Measurements from ENCODE around the gene TXNIP.

Gene TXNIP

GRCh38 chr1:146013559-146013922, 17.2 kb upstream of the TXNIP start:
- DNase-seq = no peak
- Histone ChIP-seq H3K18ac (ENCODE audit: low read length) (no peak overlapping the region), H4K12ac (ENCODE audit: low read depth, low read length) (no peak overlapping the region), H3K4me2 (ENCODE audit: low read length) (no peak overlapping the region), H3K36me3 (ENCODE audit: control insufficient read depth in 1 of 2, insufficient read depth in 2 of 2, low read length in 2 of 2) (no peaks in the 10 kb centered on the region), H3K27ac (ENCODE audit: low read depth, low read length) (no peak overlapping the region), H2BK120ac (ENCODE audit: insufficient read depth, low read length, poor library complexity) (no peak overlapping the region), H3K9me3 (ENCODE audit: insufficient read depth, low read depth, low read length) (no peaks in the 10 kb centered on the region), H3K27me3 (ENCODE audit: insufficient read depth, low read length) (peaks cover 1% of the 10 kb centered on the region), H3K4me3 (ENCODE audit: low read depth, low read length) (no peak overlapping the region), H2AK5ac (ENCODE audit: low read length) (no peak overlapping the region), H3K4me1 (ENCODE audit: control insufficient read depth in 1 of 2, insufficient read depth in 2 of 2, low read length in 2 of 2) (no peaks in the 10 kb centered on the region), H3K79me2 (ENCODE audit: control insufficient read depth, insufficient read depth, low read length, poor library complexity) (no peaks in the 10 kb centered on the region), H2BK5ac (ENCODE audit: low read depth, low read length, poor library complexity) (no peak overlapping the region), H3K4ac (ENCODE audit: low read depth, low read length) (no peak overlapping the region), H2BK12ac (ENCODE audit: low read length) (no peak overlapping the region), H2AFZ (ENCODE audit: insufficient read depth, low read length, poor library complexity) (no peak overlapping the region), H3K14ac (ENCODE audit: low read length) (no peak overlapping the region), H4K8ac (ENCODE audit: low read depth, low read length) (no peak overlapping the region), H4K91ac (ENCODE audit: low read depth, low read length) (no peak overlapping the region), H3K79me1 (ENCODE audit: low read length) (no peaks in the 10 kb centered on the region), H3K9ac (ENCODE audit: low read length) (no peak overlapping the region), H3K23ac (ENCODE audit: low read length) (no peak overlapping the region)
- no CpG with 5 or more reads among the region's 6 CpGs for WGBS (ENCODE audit: extremely low coverage, insufficient coverage, insufficient read length)

DNA sequence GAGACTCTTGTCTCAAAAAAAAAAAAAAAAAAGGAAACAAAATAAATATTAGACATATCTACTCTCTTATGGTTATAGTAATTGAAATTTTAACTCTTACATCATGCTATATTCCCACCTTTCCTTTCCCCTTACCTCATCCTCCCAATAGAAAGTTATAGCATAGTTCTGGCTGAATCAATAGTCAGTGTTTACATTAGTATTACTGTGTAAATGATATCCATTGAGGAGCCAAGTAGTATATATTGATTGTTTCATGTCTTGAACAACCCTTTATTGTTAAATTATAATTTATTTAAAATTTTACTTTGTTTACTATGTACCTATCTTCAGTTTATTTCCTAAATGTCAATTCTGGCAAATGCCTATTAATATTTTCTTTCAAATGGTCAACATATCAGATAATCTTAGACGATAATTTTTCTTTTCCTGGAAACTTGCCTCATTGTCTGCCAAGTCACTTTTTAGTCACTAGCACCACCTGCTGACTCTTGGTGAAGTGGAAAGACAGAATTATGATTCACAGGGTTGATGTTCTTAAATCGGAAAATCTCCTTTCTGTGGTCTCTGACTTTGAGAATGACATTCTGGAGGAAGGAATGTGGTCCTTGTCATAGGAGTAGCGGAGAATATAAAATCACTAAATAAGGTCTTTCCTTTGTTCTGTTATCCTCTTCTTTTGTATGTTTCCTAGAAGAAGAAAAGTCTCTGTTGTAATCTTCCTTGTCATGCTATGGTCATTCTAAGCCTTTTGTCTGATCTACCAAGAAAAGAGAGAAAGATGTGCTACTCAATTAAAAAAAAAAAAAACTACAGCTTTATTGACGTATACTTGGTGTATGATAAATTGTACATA, 16.6 kb upstream of the TXNIP start:
- no peak overlapping the region for H2AK5ac ChIP-seq (ENCODE audit: low read length)
- H3K4ac ChIP-seq (ENCODE audit: low read depth, low read length) = no peak overlapping the region
- no peak overlapping the region for H2BK5ac ChIP-seq (ENCODE audit: low read depth, low read length, poor library complexity)
- no peak overlapping the region for H2BK120ac ChIP-seq (ENCODE audit: insufficient read depth, low read length, poor library complexity)
- no peak overlapping the region for H3K14ac ChIP-seq (ENCODE audit: low read length)
- H4K91ac ChIP-seq (ENCODE audit: low read depth, low read length) = no peak overlapping the region
- H2BK12ac ChIP-seq (ENCODE audit: low read length) = no peak overlapping the region
- H3K36me3 ChIP-seq (ENCODE audit: control insufficient read depth in 1 of 2, insufficient read depth in 2 of 2, low read length in 2 of 2) = no peaks in the 10 kb centered on the region
- DNase-seq = peak; percentile 80 to 94
- no peak overlapping the region for H3K27ac ChIP-seq (ENCODE audit: low read depth, low read length)
- no peaks in the 10 kb centered on the region for H3K9me3 ChIP-seq (ENCODE audit: insufficient read depth, low read depth, low read length)
- no peaks in the 10 kb centered on the region for H3K79me1 ChIP-seq (ENCODE audit: low read length)
- H3K4me3 ChIP-seq (ENCODE audit: low read depth, low read length) = no peak overlapping the region
- H3K23ac ChIP-seq (ENCODE audit: low read length) = no peak overlapping the region
- no peaks in the 10 kb centered on the region for H3K27me3 ChIP-seq (ENCODE audit: insufficient read depth, low read length)
- H3K9ac ChIP-seq (ENCODE audit: low read length) = no peak overlapping the region
- no peak overlapping the region for H3K4me2 ChIP-seq (ENCODE audit: low read length)
- H4K8ac ChIP-seq (ENCODE audit: low read depth, low read length) = no peak overlapping the region
- no peaks in the 10 kb centered on the region for H3K79me2 ChIP-seq (ENCODE audit: control insufficient read depth, insufficient read depth, low read length, poor library complexity)
- no CpG with 5 or more reads among the region's 4 CpGs for WGBS (ENCODE audit: extremely low coverage, insufficient coverage, insufficient read length)
- H4K12ac ChIP-seq (ENCODE audit: low read depth, low read length) = no peak overlapping the region
- no peak overlapping the region for H3K18ac ChIP-seq (ENCODE audit: low read length)
- H2AFZ ChIP-seq (ENCODE audit: insufficient read depth, low read length, poor library complexity) = no peak overlapping the region
- H3K4me1 ChIP-seq (ENCODE audit: control insufficient read depth in 1 of 2, insufficient read depth in 2 of 2, low read length in 2 of 2) = no peaks in the 10 kb centered on the region

GRCh38 chr1:146010126-146010738, 13.9 kb upstream of the TXNIP start:
- Histone ChIP-seq H3K14ac (ENCODE audit: low read length) (no peak overlapping the region), H3K18ac (ENCODE audit: low read length) (no peak overlapping the region), H4K12ac (ENCODE audit: low read depth, low read length) (no peak overlapping the region), H4K8ac (ENCODE audit: low read depth, low read length) (no peak overlapping the region), H2BK12ac (ENCODE audit: low read length) (no peak overlapping the region), H3K23ac (ENCODE audit: low read length) (no peak overlapping the region), H3K79me1 (ENCODE audit: low read length) (no peaks in the 10 kb centered on the region), H2AFZ (ENCODE audit: insufficient read depth, low read length, poor library complexity) (no peak overlapping the region), H3K4me1 (ENCODE audit: control insufficient read depth in 1 of 2, insufficient read depth in 2 of 2, low read length in 2 of 2) (peaks cover 0 to 2% of the 10 kb centered on the region in 2 experiments), H3K27me3 (ENCODE audit: insufficient read depth, low read length) (no peaks in the 10 kb centered on the region), H3K79me2 (ENCODE audit: control insufficient read depth, insufficient read depth, low read length, poor library complexity) (no peaks in the 10 kb centered on the region), H3K36me3 (ENCODE audit: control insufficient read depth in 1 of 2, insufficient read depth in 2 of 2, low read length in 2 of 2) (no peaks in the 10 kb centered on the region), H3K4me3 (ENCODE audit: low read depth, low read length) (no peak overlapping the region), H4K91ac (ENCODE audit: low read depth, low read length) (no peak overlapping the region), H3K27ac (ENCODE audit: low read depth, low read length) (no peak overlapping the region), H2BK120ac (ENCODE audit: insufficient read depth, low read length, poor library complexity) (no peak overlapping the region), H3K9me3 (ENCODE audit: insufficient read depth, low read depth, low read length) (no peaks in the 10 kb centered on the region), H2BK5ac (ENCODE audit: low read depth, low read length, poor library complexity) (no peak overlapping the region), H3K4ac (ENCODE audit: low read depth, low read length) (no peak overlapping the region), H2AK5ac (ENCODE audit: low read length) (no peak overlapping the region), H3K9ac (ENCODE audit: low read length) (no peak overlapping the region), H3K4me2 (ENCODE audit: low read length) (no peak overlapping the region)
- no CpG with 5 or more reads among the region's 8 CpGs for whole genome bisulfite sequencing (ENCODE audit: extremely low coverage, insufficient coverage, insufficient read length)
- DNase-seq = no peak

DNA sequence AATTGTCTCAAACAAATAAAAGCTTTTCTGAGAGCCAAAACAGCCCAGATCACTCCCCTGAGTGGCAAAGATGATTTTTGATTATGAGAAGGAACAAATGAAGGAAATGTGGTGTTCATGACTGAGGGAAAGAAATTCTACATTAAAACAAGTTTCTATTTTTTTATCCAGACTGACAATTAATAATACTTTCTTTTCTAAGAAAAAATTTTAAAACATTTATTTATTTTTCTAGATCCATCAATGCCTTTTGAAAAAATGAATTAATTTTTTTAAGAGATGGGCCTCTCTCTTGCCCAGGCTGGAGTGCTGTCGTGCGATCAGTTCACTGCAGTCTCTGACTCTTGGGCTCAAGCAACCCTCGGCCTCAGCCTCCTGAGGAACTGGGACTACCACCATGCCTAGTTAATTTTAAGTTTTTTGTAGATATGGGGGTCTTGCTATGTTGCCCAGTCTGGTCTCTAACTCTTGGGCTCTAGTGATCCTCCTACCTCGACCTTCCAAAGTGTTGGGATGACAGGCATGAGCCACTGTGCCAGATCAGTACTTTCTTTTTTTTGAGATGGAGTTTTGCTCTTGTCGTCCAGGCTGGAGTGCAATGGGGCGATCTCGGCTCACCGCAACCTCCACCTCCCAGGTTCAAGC, 11.2 kb upstream of the TXNIP start:
- H2BK5ac ChIP-seq (ENCODE audit: low read depth, low read length, poor library complexity) = no peak overlapping the region
- WGBS (ENCODE audit: extremely low coverage, insufficient coverage, insufficient read length) = no CpG with 5 or more reads among the region's 8 CpGs
- H3K4ac ChIP-seq (ENCODE audit: low read depth, low read length) = no peak overlapping the region
- H2BK120ac ChIP-seq (ENCODE audit: insufficient read depth, low read length, poor library complexity) = no peak overlapping the region
- H4K91ac ChIP-seq (ENCODE audit: low read depth, low read length) = no peak overlapping the region
- DNase-seq = no peak
- no peaks in the 10 kb centered on the region for H3K79me2 ChIP-seq (ENCODE audit: control insufficient read depth, insufficient read depth, low read length, poor library complexity)
- no peak overlapping the region for H4K8ac ChIP-seq (ENCODE audit: low read depth, low read length)
- no peaks in the 10 kb centered on the region for H3K79me1 ChIP-seq (ENCODE audit: low read length)
- no peak overlapping the region for H2BK12ac ChIP-seq (ENCODE audit: low read length)
- H3K36me3 ChIP-seq (ENCODE audit: control insufficient read depth in 1 of 2, insufficient read depth in 2 of 2, low read length in 2 of 2) = no peaks in the 10 kb centered on the region
- no peak overlapping the region for H3K27ac ChIP-seq (ENCODE audit: low read depth, low read length)
- no peak overlapping the region for H3K18ac ChIP-seq (ENCODE audit: low read length)
- H3K27me3 ChIP-seq (ENCODE audit: insufficient read depth, low read length) = no peaks in the 10 kb centered on the region
- H3K9me3 ChIP-seq (ENCODE audit: insufficient read depth, low read depth, low read length) = no peaks in the 10 kb centered on the region
- no peak overlapping the region for H3K4me3 ChIP-seq (ENCODE audit: low read depth, low read length)
- H3K4me2 ChIP-seq (ENCODE audit: low read length) = no peak overlapping the region
- H3K9ac ChIP-seq (ENCODE audit: low read length) = no peak overlapping the region
- H4K12ac ChIP-seq (ENCODE audit: low read depth, low read length) = no peak overlapping the region
- no peak overlapping the region for H3K23ac ChIP-seq (ENCODE audit: low read length)
- no peak overlapping the region for H2AFZ ChIP-seq (ENCODE audit: insufficient read depth, low read length, poor library complexity)
- H3K14ac ChIP-seq (ENCODE audit: low read length) = no peak overlapping the region
- H2AK5ac ChIP-seq (ENCODE audit: low read length) = no peak overlapping the region
- peaks cover 0 to 2% of the 10 kb centered on the region in 2 experiments for H3K4me1 ChIP-seq (ENCODE audit: control insufficient read depth in 1 of 2, insufficient read depth in 2 of 2, low read length in 2 of 2)
